A549 (cell line): ENCODE measurements around the gene PSG6. TPM values are rescaled to one million over a fixed set of nuclear protein-coding genes. Genes with fewer than 3 reads are reported as not detected.
"Not testable (repeated sequence)": the region's sequence is repeated elsewhere in the genome, so short reads cannot be mapped to it uniquely, and the experiment has no call there.

Experiments used
- ATAC-seq, 2 experiments: fragments of 200-7000 bp in 1 of 2; fragments of >200 bp in 1 of 2; cut with Nextera tagmentation in 1 of 2; cut with Tn5 transposase in 1 of 2; 3 replicates each; pipeline versions ENCODE4 v1.8.0 to v1.9.1; 2018 to 2020; ENCODE audit warnings: mild to moderate bottlenecking in 1 of 2, moderate library complexity in 1 of 2
- CTCF ChIA-PET: fragments of 300-600 bp; sonication (Branson Sonifier 250); formaldehyde crosslinking; extraction: SDS; loops from one replicate; lab custom pipeline; 2021; ENCODE audit warnings: antibody characterized with exemption, inconsistent platforms; lab: Yijun Ruan, JAX
- POLR2A ChIA-PET: fragments of 350-600 bp; formaldehyde crosslinking; extraction: SDS; loops from one replicate; lab custom pipeline; 2021; ENCODE audit warnings: antibody characterized with exemption, inconsistent platforms; lab: Yijun Ruan, JAX
- DNase-seq, 2 experiments: peaks; one replicate each; pipeline versions ENCODE4 v3.0.0 to v3.0.0-alpha.2; 2011 to 2016; ENCODE audit warnings: low read depth in 1 of 2, low spot score in 1 of 2
- FAIRE-seq: peaks from 2 replicates; lab custom pipeline; 2011; peaks lifted over from hg19 to GRCh38; lab: Jason Lieb, UNC
- H3K27ac ChIP-seq, 2 experiments: fragments of >200 bp; sonication (Bioruptor Twin); formaldehyde crosslinking; 3 replicates each; pipeline ENCODE4 v1.5.1; 2016 to 2017
- H3K4me1 ChIP-seq: fragments of >200 bp; sonication (Bioruptor Twin); formaldehyde crosslinking; 3 replicates; pipeline ENCODE4 v1.6.1; 2016
- H3K4me2 ChIP-seq: fragments of >200 bp; sonication (Bioruptor Twin); formaldehyde crosslinking; 3 replicates; pipeline ENCODE4 v1.6.1; 2016
- H3K4me3 ChIP-seq: fragments of >200 bp; sonication (Bioruptor Twin); formaldehyde crosslinking; 3 replicates; pipeline ENCODE4 v1.5.1; 2016
- H3K9me3 ChIP-seq: fragments of >200 bp; sonication (Bioruptor Twin); formaldehyde crosslinking; 3 replicates; pipeline ENCODE4 v1.6.1; 2016
- CTCF ChIP-seq: fragments of >200 bp; sonication (Bioruptor Twin); formaldehyde crosslinking; IDR thresholded peaks from 3 replicates; pipeline ENCODE4 v1.5.1; 2016
- EP300 ChIP-seq, 2 experiments: fragments of >200 bp; sonication (Bioruptor Twin); formaldehyde crosslinking; IDR thresholded peaks; 2 replicates in 1 of 2; 3 replicates in 1 of 2; pipeline ENCODE4 v1.6.1; 2016 to 2017
- MAX ChIP-seq: IDR thresholded peaks from 2 replicates; pipeline ENCODE4 v1.6.1; 2012
- MYC ChIP-seq: IDR thresholded peaks from 2 replicates; pipeline ENCODE4 v1.6.1; 2012; ENCODE audit warnings: mild to moderate bottlenecking, inconsistent platforms, low read length, improper control_type of control experiment, borderline replicate concordance
- RAD21 ChIP-seq, 2 experiments: fragments of >200 bp in 1 of 2; sonication (Bioruptor Twin) in 1 of 2; formaldehyde crosslinking in 1 of 2; IDR thresholded peaks in 1 of 2; conservative IDR thresholded peaks in 1 of 2; 2 replicates in 1 of 2; 3 replicates in 1 of 2; pipeline ENCODE4 v1.6.1; 2012 to 2018; ENCODE audit warnings: inconsistent platforms in 1 of 2
- SMC3 ChIP-seq: fragments of >200 bp; sonication (Bioruptor Twin); formaldehyde crosslinking; IDR thresholded peaks from 3 replicates; pipeline ENCODE4 v1.6.1; 2018; ENCODE audit warnings: inconsistent platforms
- WGBS: methylation state at CpG from one replicate; pipeline ENCODE4 v1.1.6; 2017; ENCODE audit errors: missing lambda C conversion rate; 5-methylcytosine and 5-hydroxymethylcytosine counted together
- polyA plus RNA-seq, 4 experiments: library from polyadenylated mRNA; depleted of rRNA in 3 of 4; stranded (reverse); fragments of >200 nt; fragmentation: RNase III in 1 of 4; extraction: RNeasy Plus Mini Kit Qiagen cat#74134 plus additional on column Dnase treatment in 1 of 4; gene quantifications; 2 replicates in 3 of 4; 3 replicates in 1 of 4; pipeline ENCODE4 v1.2.3, GENCODE V29; 2011 to 2017

Gene PSG6
- polyA plus RNA-seq, 2 of the 4 experiments (the other 2 are of a cell fraction), result 0.05 TPM; not detected in 1

- 49% methylated on average over 2 of the region's 2 CpGs for WGBS
- Histone ChIP-seq H3K4me3 (no peak overlapping the region), H3K4me2 (no peak overlapping the region), H3K27ac (no peak overlapping the region), H3K4me1 (peaks cover 5% of the 10 kb centered on the region; the same call in 2 of the 3 replicates), H3K9me3 (peaks cover 3% of the 10 kb centered on the region; the same call in 1 of the 3 replicates)
- no peak for TF ChIP-seq EP300 (IDR thresholded peaks at IDR 0.05)
- DNase-seq, result no peak
- no peak for ATAC-seq
- POLR2A ChIA-PET, result no interaction called here
- CTCF ChIA-PET, result interaction anchor here (1.0 kb wide), 1 partner anchor 42 kb away, joined by 5 read pairs; no protein-coding TSS in a partner anchor
- FAIRE-seq, result no peak
These were observed 9.1 kb upstream of the PSG6 start for GRCh38 chr19:42926781-42927180.

- DNase-seq (peak in 1 of 2 experiments; percentile 82), FAIRE-seq (peak; percentile 63)
- H3K4me2 ChIP-seq, H3K4me3 ChIP-seq, POLR2A ChIA-PET, H3K4me1 ChIP-seq, ATAC-seq: not testable (repeated sequence)
- WGBS, result 42% methylated on average over 9 of the region's 9 CpGs
- H3K27ac ChIP-seq, result peak overlapping the region in 1 of 2 experiments; percentile 22; a peak in 2 of 6 replicates
- H3K9me3 ChIP-seq, result peaks cover 12% of the 10 kb centered on the region; the same call in 2 of the 3 replicates
- CTCF ChIA-PET, result interaction anchor here (0.8 to 2.8 kb wide), 11 partner anchors 8 to 360 kb away, joined by 3 to 11 read pairs (median 4); partner anchors contain the start of genes PSG1 and PSG7
- TF ChIP-seq SMC3 (peak; percentile 73), RAD21 (conservative IDR thresholded peaks at IDR 0.05 in 1 of 2, IDR thresholded peaks at IDR 0.05 in 1 of 2) (peak; percentile 70 to 87), CTCF (peak; percentile 68)
These were observed 5.4 kb upstream of the PSG6 start for GRCh38 chr19:42923106-42923505.

- H3K9me3 ChIP-seq, result peaks cover 13% of the 10 kb centered on the region; the same call in 2 of the 3 replicates
- H3K4me1 ChIP-seq, POLR2A ChIA-PET, H3K4me3 ChIP-seq, DNase-seq, H3K4me2 ChIP-seq, H3K27ac ChIP-seq, ATAC-seq: not testable (repeated sequence)
- CTCF ChIA-PET, result interaction anchor here (0.5 to 1.5 kb wide), 6 partner anchors 8 to 616 kb away, joined by 3 to 8 read pairs (median 4); no protein-coding TSS in a partner anchor
- peak; percentile 72 for FAIRE-seq
These were observed 3.3 kb upstream of the PSG6 start for GRCh38 chr19:42920971-42921370.

GRCh38 chr19:42919757-42920079 lies 2.0 kb upstream of the PSG6 start:
- ATAC-seq (no peak), DNase-seq (peak in 1 of 2 experiments; percentile 41), FAIRE-seq (no peak)
- no peaks in the 10 kb centered on the region for H3K4me1 ChIP-seq
- peaks cover 9% of the 10 kb centered on the region; the same call in 2 of the 3 replicates for H3K9me3 ChIP-seq
- no peak overlapping the region for H3K4me2 ChIP-seq
- POLR2A ChIA-PET, result no interaction called here
- CTCF ChIA-PET, result interaction anchor here (0.7 to 1.3 kb wide), 3 partner anchors 10 to 226 kb away, joined by 3 to 8 read pairs (median 4); no protein-coding TSS in a partner anchor
- TF ChIP-seq MYC, result no peak
- TF ChIP-seq MAX, result peak; percentile 43; the same call in 1 of the 2 replicates
- H3K27ac ChIP-seq, result peak overlapping the region in 1 of 2 experiments; percentile 34; a peak in 2 of 6 replicates
- WGBS, result 43% methylated on average over 3 of the region's 3 CpGs
- no peak overlapping the region for H3K4me3 ChIP-seq

- H3K9me3 ChIP-seq, FAIRE-seq, ATAC-seq, H3K4me2 ChIP-seq, POLR2A ChIA-PET, H3K4me3 ChIP-seq, H3K4me1 ChIP-seq: not testable (repeated sequence)
- 82% methylated on average over 26 of the region's 26 CpGs for WGBS
- CTCF ChIA-PET, result interaction anchor here (0.9 to 1.4 kb wide), 3 partner anchors 21 to 312 kb away, joined by 3 to 4 read pairs (median 3); no protein-coding TSS in a partner anchor
- TF ChIP-seq RAD21 (conservative IDR thresholded peaks at IDR 0.05 in 1 of 2, IDR thresholded peaks at IDR 0.05 in 1 of 2), result peak in 1 of 2 experiments; percentile 43; a peak in 2 of 5 replicates
- TF ChIP-seq MAX, result peak; percentile 52; the same call in 1 of the 2 replicates
- peak; percentile 28; the same call in 1 of the 3 replicates for TF ChIP-seq CTCF
- peak in 1 of 2 experiments; percentile 38 for DNase-seq
- peak overlapping the region in 1 of 2 experiments; percentile 34; a peak in 2 of 6 replicates for H3K27ac ChIP-seq
These were observed 1.5 kb upstream of the PSG6 start for GRCh38 chr19:42919070-42919756.

GRCh38 chr19:42918377-42919069 lies 829 bp upstream of the PSG6 start:
- H3K9me3 ChIP-seq, FAIRE-seq, POLR2A ChIA-PET, ATAC-seq, H3K4me2 ChIP-seq, H3K4me3 ChIP-seq, H3K4me1 ChIP-seq, DNase-seq: not testable (repeated sequence)
- 0 out of 6 replicates have a peak overlapping the region, but pooled peaks of 1 of the 2 experiments have one; percentile 14 for H3K27ac ChIP-seq
- 81% methylated on average over 15 of the region's 15 CpGs for WGBS
- CTCF ChIA-PET, result interaction anchor here (0.9 to 1.4 kb wide), 3 partner anchors 20 to 311 kb away, joined by 3 to 4 read pairs (median 3); no protein-coding TSS in a partner anchor

GRCh38 chr19:42916931-42917330 lies 763 bp downstream of the PSG6 start:
- H3K9me3 ChIP-seq, H3K27ac ChIP-seq, DNase-seq, H3K4me1 ChIP-seq, H3K4me2 ChIP-seq, POLR2A ChIA-PET, ATAC-seq, H3K4me3 ChIP-seq, CTCF ChIA-PET, FAIRE-seq: not testable (repeated sequence)
- 68% methylated on average over 1 of the region's 1 CpG for WGBS
